KOPT-K1 (cell line): ENCODE data around the gene TSPAN18.

Experiments used
- H3K27ac ChIP-seq: fragments of 200-600 bp; sonication (generic); 2 replicates; pipeline ENCODE4 v1.5.1; 2016; ENCODE audit warnings: antibody characterized with exemption, mild to moderate bottlenecking, low read depth, low read length; ENCODE audit not compliant: poor library complexity, severe bottlenecking
- H3K36me3 ChIP-seq: fragments of 200-600 bp; sonication (generic); 2 replicates; pipeline ENCODE4 v1.5.1; 2017; ENCODE audit warnings: antibody characterized with exemption, mild to moderate bottlenecking, low read length, moderate library complexity; ENCODE audit not compliant: insufficient read depth
- H3K9me3 ChIP-seq: fragments of 200-600 bp; sonication (generic); 2 replicates; pipeline ENCODE4 v1.5.1; 2017; ENCODE audit warnings: antibody characterized with exemption, low read length, mild to moderate bottlenecking; ENCODE audit not compliant: insufficient read depth, poor library complexity, severe bottlenecking

Gene TSPAN18

GRCh38 chr11:44901120-44901633 is 174.4 kb downstream of the TSPAN18 start:
- Histone ChIP-seq H3K36me3 (no peaks in the 10 kb centered on the region), H3K27ac (no peak overlapping the region), H3K9me3 (no peaks in the 10 kb centered on the region)

GRCh38 chr11:44901786-44902185 is 175.0 kb downstream of the TSPAN18 start:
- no peaks in the 10 kb centered on the region for H3K9me3 ChIP-seq
- no peaks in the 10 kb centered on the region for H3K36me3 ChIP-seq
- no peak overlapping the region for H3K27ac ChIP-seq

DNA sequence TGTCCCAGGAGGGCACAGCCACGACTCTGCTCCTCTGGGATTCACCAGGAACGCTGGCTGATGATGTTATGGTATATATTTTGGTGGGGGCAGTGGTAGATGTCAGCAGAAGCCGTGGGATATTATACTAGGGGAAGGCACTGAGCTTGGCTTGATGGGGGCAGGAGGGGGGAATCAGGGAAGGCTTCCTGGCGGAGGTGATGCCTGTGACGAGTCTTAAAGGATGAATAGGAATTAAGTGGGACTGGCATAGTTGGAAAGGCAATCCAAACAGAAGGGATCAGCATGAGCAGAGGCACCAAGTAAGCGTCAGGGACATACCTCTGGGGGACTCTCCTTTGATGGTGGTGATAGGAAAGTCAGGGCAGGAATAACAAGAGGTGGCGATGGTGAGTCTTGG is 176.3 kb downstream of the TSPAN18 start:
- H3K9me3 ChIP-seq: no peaks in the 10 kb centered on the region
- no peaks in the 10 kb centered on the region for H3K36me3 ChIP-seq
- H3K27ac ChIP-seq: no peak overlapping the region

GRCh38 chr11:44903518-44903917 is 176.8 kb downstream of the TSPAN18 start:
- Histone ChIP-seq H3K36me3 (no peaks in the 10 kb centered on the region), H3K27ac (no peak overlapping the region), H3K9me3 (no peaks in the 10 kb centered on the region)

DNA sequence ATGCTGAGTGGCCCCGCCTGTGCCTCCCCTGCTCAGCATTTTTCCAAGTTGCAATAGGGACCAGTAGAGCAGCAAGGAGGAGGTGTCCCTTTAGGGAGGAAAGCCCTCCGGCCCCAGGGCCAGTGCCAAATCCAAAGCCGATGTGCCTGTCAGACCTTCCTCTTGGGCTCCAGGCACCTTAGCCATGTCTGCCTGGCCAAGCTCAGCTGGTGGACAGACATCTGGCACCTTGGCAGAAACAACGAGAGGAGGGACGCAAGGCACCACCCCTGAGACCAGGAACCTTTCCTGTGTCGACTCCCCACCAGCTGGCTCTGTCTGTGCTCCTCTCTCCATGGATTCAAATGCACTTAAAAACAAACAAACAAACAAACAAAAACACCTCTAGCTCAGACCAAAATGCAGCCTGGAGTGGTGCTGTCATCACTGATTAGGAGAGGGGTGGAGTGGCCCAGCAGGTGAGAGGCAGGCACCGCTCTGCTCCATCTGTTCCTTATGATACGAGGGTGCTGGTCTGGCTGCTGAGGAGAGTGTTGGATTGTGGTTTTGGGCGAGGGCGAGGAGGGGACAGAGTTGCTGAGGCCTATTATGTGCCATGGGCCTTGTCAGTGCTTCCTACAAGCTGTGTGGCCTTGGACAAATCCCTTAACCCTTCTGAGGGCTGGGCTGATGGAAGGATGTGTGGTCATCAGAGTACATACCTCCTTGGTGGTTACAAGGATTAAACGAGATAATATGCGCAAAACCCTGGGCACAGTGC is 177.7 kb downstream of the TSPAN18 start:
- Histone ChIP-seq H3K36me3 (no peaks in the 10 kb centered on the region), H3K9me3 (no peaks in the 10 kb centered on the region), H3K27ac (no peak overlapping the region)

- H3K9me3 ChIP-seq: no peaks in the 10 kb centered on the region
- no peaks in the 10 kb centered on the region for H3K36me3 ChIP-seq
- H3K27ac ChIP-seq: no peak overlapping the region
Measured at GRCh38 chr11:44905131-44905866, 178.5 kb downstream of the TSPAN18 start.

GRCh38 chr11:44906649-44907048 is 179.9 kb downstream of the TSPAN18 start:
- Histone ChIP-seq H3K9me3 (no peaks in the 10 kb centered on the region), H3K36me3 (no peaks in the 10 kb centered on the region), H3K27ac (no peak overlapping the region)

DNA sequence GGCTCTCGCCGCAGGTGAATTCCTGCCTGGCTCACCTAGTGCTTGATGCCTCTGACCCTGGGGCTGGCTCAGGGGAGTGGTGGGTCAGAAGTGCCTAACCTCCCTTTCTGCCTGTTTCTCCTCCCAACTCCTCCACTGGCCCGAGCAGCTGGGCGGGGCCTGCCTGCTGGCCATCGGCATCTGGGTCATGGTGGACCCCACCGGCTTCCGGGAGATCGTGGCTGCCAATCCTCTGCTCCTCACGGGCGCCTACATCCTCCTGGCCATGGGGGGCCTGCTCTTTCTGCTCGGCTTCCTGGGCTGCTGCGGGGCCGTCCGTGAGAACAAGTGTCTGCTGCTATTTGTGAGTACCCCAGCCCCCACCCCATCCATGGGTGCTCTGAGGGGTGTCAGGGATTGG is 182.8 kb downstream of the TSPAN18 start:
- Histone ChIP-seq H3K36me3 (no peaks in the 10 kb centered on the region), H3K27ac (no peak overlapping the region), H3K9me3 (no peaks in the 10 kb centered on the region)

GRCh38 chr11:44910591-44910990 is 183.8 kb downstream of the TSPAN18 start:
- Histone ChIP-seq H3K36me3 (no peaks in the 10 kb centered on the region), H3K9me3 (no peaks in the 10 kb centered on the region), H3K27ac (no peak overlapping the region)

GRCh38 chr11:44911029-44911814 is 184.5 kb downstream of the TSPAN18 start:
- no peaks in the 10 kb centered on the region for H3K36me3 ChIP-seq
- H3K9me3 ChIP-seq: no peaks in the 10 kb centered on the region
- H3K27ac ChIP-seq: no peak overlapping the region

DNA sequence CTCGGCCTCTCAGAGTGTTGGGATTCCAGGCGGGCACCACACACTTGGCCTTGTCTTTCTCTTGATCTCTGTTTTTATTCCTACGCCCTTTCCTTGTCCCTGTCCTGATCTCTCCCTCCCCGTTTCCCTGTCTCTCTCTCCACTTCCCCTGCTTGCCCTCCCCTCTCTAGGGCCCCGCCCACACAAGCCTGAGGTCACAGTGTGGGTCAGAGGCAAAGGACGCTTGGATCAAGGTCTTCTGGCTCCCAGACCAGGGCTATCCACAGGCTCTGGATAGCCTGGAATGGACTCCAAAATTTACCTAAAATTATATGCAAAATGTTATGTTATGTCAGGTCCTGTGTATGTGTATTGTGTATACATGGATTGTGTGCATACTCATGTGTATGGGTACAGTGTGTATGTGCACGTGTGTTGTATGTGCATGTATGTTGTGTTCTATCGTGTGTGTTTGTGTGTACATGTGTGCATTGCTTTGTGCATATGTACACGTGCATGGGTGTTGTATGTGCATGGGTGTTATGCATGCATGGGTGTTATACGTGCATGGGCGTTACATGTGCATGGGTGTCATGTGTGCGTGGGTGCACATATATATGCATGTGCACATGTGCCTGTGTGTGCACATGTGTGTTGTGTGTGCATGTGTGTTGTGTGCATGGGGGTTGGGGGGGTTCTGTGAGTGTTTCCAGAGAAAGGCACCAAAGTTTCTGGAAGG is 185.7 kb downstream of the TSPAN18 start:
- Histone ChIP-seq H3K27ac (no peak overlapping the region), H3K36me3 (no peaks in the 10 kb centered on the region), H3K9me3 (no peaks in the 10 kb centered on the region)

- H3K36me3 ChIP-seq: no peaks in the 10 kb centered on the region
- no peaks in the 10 kb centered on the region for H3K9me3 ChIP-seq
- no peak overlapping the region for H3K27ac ChIP-seq
Measured at GRCh38 chr11:44913502-44913901, 186.7 kb downstream of the TSPAN18 start.

GRCh38 chr11:44914105-44914504 is 187.3 kb downstream of the TSPAN18 start:
- Histone ChIP-seq H3K27ac (no peak overlapping the region), H3K9me3 (no peaks in the 10 kb centered on the region), H3K36me3 (no peaks in the 10 kb centered on the region)

DNA sequence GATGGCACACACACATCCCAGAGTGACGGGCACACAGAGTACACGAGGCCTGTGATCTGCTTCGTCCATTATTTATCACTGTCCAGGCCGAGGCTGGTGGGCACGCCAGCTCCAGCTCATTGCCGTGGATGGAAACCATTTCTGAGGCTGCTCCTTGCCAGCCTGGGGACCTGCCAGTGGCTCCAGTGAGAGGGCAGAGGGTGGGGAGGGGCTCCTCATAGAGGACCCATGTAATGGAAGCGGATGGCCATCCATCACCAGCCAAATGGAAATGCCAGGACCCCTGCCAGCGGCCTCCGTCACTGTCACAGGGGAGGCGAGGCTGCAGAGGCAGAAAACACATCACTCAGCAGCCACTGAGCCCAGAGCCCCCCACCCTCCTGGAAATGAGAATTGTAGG is 188.2 kb downstream of the TSPAN18 start:
- Histone ChIP-seq H3K9me3 (no peaks in the 10 kb centered on the region), H3K27ac (no peak overlapping the region), H3K36me3 (no peaks in the 10 kb centered on the region)
